Progenitor cell of endocrine pancreas (in vitro differentiated cells): ENCODE results near the gene MARCHF7. TPM values are rescaled to one million over a fixed set of nuclear protein-coding genes. Genes with fewer than 3 reads are reported as not detected.

ENCODE experiments used
- DNase-seq: peaks from one replicate; pipeline ENCODE4 v3.0.0; 2021; ENCODE audit warnings: low spot score; ENCODE audit not compliant: unreplicated experiment
- H3K27ac Mint-ChIP-seq: 2 replicates; pipeline ENCODE4 v1.8.0; 2021; ENCODE audit warnings: mild to moderate bottlenecking, moderate library complexity, mixed read lengths
- H3K27me3 Mint-ChIP-seq: 2 replicates; pipeline ENCODE4 v1.8.0; 2021; ENCODE audit warnings: mixed read lengths
- H3K36me3 Mint-ChIP-seq: 2 replicates; pipeline ENCODE4 v1.8.0; 2022; ENCODE audit warnings: mixed read lengths; ENCODE audit not compliant: insufficient read depth
- H3K4me1 Mint-ChIP-seq: 2 replicates; pipeline ENCODE4 v1.8.0; 2021; ENCODE audit warnings: low read depth, mixed read lengths
- H3K4me3 Mint-ChIP-seq: 2 replicates; pipeline ENCODE4 v1.8.0; 2021; ENCODE audit warnings: low read depth, mild to moderate bottlenecking, moderate library complexity, mixed read lengths
- H3K9me3 Mint-ChIP-seq: 2 replicates; pipeline ENCODE4 v1.8.0; 2021; ENCODE audit warnings: low read depth, mixed read lengths
- total RNA-seq: library from RNA; stranded (reverse); gene quantifications from 2 replicates; pipeline ENCODE4 v1.2.1, GENCODE V29; 2021
- TF ChIP-seq, protein P1 (sequence below): fragments of 200-600 bp; sonication (generic); IDR thresholded peaks from one replicate; pipeline ENCODE4 v1.5.0; 2021; ENCODE audit warnings: antibody characterized with exemption, mild to moderate bottlenecking; ENCODE audit not compliant: unreplicated experiment

Gene MARCHF7
- total RNA-seq, 1 donor from 2014 or later: 113 TPM

DNA sequence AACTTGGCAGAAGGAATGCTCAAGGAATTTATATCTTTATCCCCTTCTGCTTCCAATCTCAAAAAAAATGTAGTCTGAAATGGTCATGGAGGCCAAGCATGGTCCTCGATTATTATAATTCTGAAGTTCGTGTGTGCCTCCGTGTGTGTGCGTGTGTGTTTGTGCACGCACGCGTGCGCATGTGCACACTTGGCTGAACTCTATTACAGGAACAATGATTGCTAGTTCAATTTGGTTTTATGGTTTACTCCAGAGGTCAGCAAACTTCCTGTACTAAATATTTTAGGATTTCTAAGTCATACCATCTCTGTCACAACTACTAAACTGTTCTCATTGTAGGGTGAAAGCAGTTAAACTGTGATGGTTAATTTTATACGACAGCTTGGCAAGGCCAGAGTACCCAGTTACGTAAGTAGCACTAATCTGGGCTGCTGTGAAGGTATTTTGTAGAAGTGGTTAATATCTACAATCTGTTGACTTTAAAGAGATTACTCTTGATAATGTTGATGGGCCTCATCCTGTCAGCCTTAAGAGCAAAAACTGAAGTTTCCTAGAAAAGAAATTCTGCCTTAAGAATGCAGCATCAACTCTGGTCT is 5.8 kb upstream of the MARCHF7 start:
- TF ChIP-seq, protein P1, sequence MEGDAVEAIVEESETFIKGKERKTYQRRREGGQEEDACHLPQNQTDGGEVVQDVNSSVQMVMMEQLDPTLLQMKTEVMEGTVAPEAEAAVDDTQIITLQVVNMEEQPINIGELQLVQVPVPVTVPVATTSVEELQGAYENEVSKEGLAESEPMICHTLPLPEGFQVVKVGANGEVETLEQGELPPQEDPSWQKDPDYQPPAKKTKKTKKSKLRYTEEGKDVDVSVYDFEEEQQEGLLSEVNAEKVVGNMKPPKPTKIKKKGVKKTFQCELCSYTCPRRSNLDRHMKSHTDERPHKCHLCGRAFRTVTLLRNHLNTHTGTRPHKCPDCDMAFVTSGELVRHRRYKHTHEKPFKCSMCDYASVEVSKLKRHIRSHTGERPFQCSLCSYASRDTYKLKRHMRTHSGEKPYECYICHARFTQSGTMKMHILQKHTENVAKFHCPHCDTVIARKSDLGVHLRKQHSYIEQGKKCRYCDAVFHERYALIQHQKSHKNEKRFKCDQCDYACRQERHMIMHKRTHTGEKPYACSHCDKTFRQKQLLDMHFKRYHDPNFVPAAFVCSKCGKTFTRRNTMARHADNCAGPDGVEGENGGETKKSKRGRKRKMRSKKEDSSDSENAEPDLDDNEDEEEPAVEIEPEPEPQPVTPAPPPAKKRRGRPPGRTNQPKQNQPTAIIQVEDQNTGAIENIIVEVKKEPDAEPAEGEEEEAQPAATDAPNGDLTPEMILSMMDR: no peak
- Mint-ChIP-seq H3K27ac (no peak overlapping the region), H3K4me1 (peaks cover 5% of the 10 kb centered on the region), H3K9me3 (no peaks in the 10 kb centered on the region), H3K4me3 (no peak overlapping the region), H3K27me3 (no peaks in the 10 kb centered on the region), H3K36me3 (no peaks in the 10 kb centered on the region)
- DNase-seq: no peak

DNA sequence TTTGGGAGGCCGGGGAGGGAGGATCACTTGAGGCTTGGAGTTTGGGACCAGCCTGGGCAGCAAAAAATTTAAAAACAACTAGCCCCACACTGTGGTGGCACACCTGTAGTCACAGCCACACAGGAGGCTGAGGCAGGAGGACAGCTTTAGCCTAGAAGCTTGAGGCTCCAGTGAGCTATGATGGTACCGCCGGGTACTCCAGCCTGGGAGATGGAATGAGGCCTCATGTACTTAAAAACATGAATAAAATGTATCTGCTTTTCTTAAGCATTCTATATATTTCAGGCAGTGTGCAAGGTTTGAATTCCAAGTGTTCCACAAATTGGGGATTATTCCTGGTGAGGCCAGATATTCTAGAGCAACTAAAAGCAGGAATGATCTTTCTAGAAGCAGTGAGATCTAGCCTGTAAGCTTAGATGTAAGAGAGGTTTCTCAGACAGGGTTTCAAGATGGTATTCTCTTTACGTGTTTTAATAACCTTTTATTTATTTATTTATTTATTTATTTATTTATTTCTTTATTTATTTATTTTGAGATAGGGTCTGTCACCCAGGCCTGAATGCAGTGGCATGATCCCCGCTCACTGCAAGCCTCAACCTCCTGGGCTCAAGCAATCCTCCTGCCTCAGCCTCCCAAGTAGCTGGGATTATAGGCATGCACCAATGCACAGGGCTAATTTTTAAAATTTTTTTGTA is 4.1 kb upstream of the MARCHF7 start:
- Mint-ChIP-seq H3K27ac (no peak overlapping the region), H3K4me3 (no peak overlapping the region), H3K27me3 (no peaks in the 10 kb centered on the region), H3K36me3 (no peaks in the 10 kb centered on the region), H3K9me3 (no peaks in the 10 kb centered on the region), H3K4me1 (peaks cover 8% of the 10 kb centered on the region)
- TF ChIP-seq, protein P1: no peak
- DNase-seq: no peak

DNA sequence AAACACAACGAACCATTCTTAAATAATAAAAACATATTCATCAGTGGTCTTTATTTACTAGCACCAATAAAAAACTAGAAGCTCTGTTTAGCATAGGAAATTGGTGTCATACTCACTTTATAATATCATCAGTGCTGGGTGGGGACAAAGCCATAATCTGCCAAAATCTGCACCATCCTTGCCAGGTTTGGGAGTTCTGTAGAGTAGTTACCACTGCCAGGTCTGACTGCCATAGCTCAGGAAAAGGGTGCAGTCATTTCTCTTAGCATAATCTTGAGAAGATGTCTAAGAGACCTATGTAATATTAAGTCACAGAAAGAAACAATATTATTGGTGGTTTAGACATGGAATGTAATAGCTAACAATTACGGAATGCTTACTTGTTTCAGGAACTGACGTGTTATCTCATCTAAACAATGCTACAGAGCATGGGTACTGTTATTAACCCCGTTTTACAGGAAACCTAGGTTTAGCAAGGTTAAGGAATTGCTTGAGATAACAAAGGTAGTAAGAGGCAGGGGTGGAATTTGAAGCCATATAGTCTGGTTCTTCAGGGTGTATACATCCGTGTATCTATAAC is 1.6 kb upstream of the MARCHF7 start:
- H3K27ac Mint-ChIP-seq: peak overlapping the region; percentile 49
- peaks cover 21% of the 10 kb centered on the region for H3K4me1 Mint-ChIP-seq
- TF ChIP-seq, protein P1: no peak
- peak overlapping the region; percentile 23 for H3K4me3 Mint-ChIP-seq
- H3K27me3 Mint-ChIP-seq: no peaks in the 10 kb centered on the region
- H3K9me3 Mint-ChIP-seq: no peaks in the 10 kb centered on the region
- H3K36me3 Mint-ChIP-seq: peaks cover 2% of the 10 kb centered on the region
- no peak for DNase-seq

DNA sequence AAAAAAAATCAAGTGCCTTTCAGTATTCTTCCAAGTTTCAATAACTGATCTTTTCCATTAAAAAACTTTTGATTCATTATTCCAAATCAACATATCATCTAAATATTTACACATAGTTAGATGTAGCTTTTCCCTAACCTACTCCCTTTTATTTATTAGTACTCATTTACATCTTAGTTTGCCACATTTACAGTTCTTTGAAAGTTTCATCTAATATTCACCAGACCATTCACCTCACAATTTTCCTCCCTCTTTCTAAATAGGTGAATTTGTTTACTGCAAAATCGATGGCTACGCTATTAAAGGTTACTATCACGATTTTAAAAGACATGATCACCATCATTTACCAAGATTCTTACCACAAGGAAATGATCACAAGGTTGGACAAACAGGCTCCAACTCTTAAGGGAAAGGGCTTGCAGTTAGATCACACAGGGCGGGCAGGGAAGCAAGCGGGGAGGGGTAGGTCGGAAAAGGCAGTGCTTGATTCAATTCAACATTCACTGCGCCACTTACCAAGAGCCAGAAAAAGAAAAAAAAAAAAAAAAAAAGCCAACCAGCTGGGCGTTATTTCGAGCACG is 654 bp upstream of the MARCHF7 start:
- Mint-ChIP-seq H3K9me3 (no peaks in the 10 kb centered on the region), H3K27me3 (no peaks in the 10 kb centered on the region), H3K4me1 (peaks cover 23% of the 10 kb centered on the region), H3K27ac (peak overlapping the region; percentile 96), H3K4me3 (peak overlapping the region; percentile 100), H3K36me3 (peaks cover 8% of the 10 kb centered on the region)
- DNase-seq: no peak
- TF ChIP-seq, protein P1: no peak

DNA sequence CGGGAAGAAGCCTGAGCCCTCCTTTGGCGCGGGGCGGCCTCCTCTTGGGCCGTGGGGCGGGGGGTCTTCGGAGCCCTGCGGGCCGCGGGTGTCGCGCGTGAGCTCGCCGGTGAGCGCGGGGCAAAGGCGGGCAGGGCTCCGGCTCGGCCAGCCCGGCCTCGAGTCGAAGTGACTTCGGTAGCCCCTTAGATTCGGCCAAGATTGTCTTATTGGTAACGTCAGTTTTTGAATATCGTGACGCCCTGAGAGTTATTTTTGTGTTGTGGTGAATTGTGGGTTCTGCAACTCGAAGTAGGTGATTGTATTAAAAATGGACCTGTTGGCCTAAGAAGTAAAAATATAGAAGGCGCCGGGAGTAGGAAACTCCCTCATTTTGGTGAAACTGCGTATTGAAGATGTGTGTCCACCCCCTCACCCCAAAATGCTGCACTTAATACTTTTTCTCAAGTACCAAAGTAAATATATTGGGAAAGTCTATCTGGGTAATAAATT is 669 bp downstream of the MARCHF7 start:
- no peak for DNase-seq
- peak overlapping the region; percentile 100 for H3K27ac Mint-ChIP-seq
- peaks cover 27% of the 10 kb centered on the region for H3K4me1 Mint-ChIP-seq
- H3K36me3 Mint-ChIP-seq: peaks cover 15% of the 10 kb centered on the region
- H3K4me3 Mint-ChIP-seq: peak overlapping the region; percentile 100
- no peaks in the 10 kb centered on the region for H3K9me3 Mint-ChIP-seq
- TF ChIP-seq, protein P1: no peak
- H3K27me3 Mint-ChIP-seq: no peaks in the 10 kb centered on the region
